OCI-LY1 (cell line): ENCODE data around the gene AGL.

ENCODE experiments used
- EZH2 ChIP-seq: fragments of 200-600 bp; sonication (generic), shearing (Covaris generic); IDR thresholded peaks from 2 replicates; pipeline ENCODE4 v1.8.0; 2017; ENCODE audit warnings: borderline replicate concordance, mixed run types, mild to moderate bottlenecking, antibody characterized with exemption, low read length, moderate library complexity, mixed read lengths
- TF ChIP-seq, protein P1 (sequence below): fragments of 200-600 bp; sonication (generic), shearing (Covaris generic); IDR thresholded peaks from 2 replicates; pipeline ENCODE4 v1.5.1; 2017; ENCODE audit warnings: mild to moderate bottlenecking, antibody characterized with exemption, low read length, moderate library complexity, mixed read lengths

DNA sequence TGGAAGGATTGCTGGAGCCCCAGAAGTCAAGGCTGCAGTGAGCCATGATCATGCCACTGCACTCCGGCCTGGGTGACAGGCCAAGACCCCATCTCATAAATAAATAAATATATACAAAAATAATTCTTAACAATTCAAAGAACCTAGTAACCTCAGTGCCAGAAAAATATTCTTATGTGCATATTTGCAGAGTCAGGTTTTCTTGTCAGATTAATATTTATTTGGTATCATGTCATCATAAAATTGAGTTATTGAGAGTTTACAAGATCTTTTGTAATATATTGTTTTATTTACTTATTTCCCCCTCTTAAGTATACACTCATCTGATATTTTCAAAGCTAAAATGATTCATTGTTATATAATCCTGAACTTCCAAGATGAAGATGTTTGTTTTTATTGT is 24.5 kb upstream of the AGL start:
- TF ChIP-seq, protein P1, sequence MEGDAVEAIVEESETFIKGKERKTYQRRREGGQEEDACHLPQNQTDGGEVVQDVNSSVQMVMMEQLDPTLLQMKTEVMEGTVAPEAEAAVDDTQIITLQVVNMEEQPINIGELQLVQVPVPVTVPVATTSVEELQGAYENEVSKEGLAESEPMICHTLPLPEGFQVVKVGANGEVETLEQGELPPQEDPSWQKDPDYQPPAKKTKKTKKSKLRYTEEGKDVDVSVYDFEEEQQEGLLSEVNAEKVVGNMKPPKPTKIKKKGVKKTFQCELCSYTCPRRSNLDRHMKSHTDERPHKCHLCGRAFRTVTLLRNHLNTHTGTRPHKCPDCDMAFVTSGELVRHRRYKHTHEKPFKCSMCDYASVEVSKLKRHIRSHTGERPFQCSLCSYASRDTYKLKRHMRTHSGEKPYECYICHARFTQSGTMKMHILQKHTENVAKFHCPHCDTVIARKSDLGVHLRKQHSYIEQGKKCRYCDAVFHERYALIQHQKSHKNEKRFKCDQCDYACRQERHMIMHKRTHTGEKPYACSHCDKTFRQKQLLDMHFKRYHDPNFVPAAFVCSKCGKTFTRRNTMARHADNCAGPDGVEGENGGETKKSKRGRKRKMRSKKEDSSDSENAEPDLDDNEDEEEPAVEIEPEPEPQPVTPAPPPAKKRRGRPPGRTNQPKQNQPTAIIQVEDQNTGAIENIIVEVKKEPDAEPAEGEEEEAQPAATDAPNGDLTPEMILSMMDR = no peak
- TF ChIP-seq EZH2 = no peak
